PC-3 (cell line): ENCODE measurements around the gene NCR2. TPM values are rescaled to one million over a fixed set of nuclear protein-coding genes. Genes with fewer than 3 reads are reported as not detected.

Experiments used
- ATAC-seq: fragments of 200-7000 bp; cut with Tn5 transposase; 2 replicates; pipeline ENCODE4 v1.9.1; 2020; ENCODE audit warnings: mild to moderate bottlenecking, moderate library complexity
- BruUV-seq: library from RNA; stranded (reverse); fragments of 400-500 nt; replicated peaks from 2 replicates; lab custom pipeline; 2021; lab: Mats Ljungman, UMichigan
- CTCF ChIA-PET: fragments of 300-600 bp; sonication (Branson Sonifier 250); formaldehyde crosslinking; loops from one replicate; lab custom pipeline; 2022; ENCODE audit warnings: antibody characterized with exemption; lab: Charles Lee
- POLR2A ChIA-PET: fragments of 300-600 bp; sonication (Branson Sonifier 250); formaldehyde crosslinking; loops from one replicate; lab custom pipeline; 2022; ENCODE audit warnings: antibody characterized with exemption; ENCODE audit not compliant: unreplicated experiment; lab: Charles Lee
- DNase-seq: peaks from one replicate; pipeline ENCODE4 v3.0.0-alpha.2; 2015
- H2AFZ ChIP-seq: fragments of 300-600 bp; sonication (generic); 2 replicates; pipeline ENCODE4 v1.6.0; 2016; ENCODE audit warnings: antibody characterized with exemption, low read length
- H3F3A ChIP-seq: fragments of 300-600 bp; sonication (generic); one replicate; pipeline ENCODE4 v1.6.0; 2017; ENCODE audit warnings: antibody characterized with exemption, low read length, control low read depth, mild to moderate bottlenecking; ENCODE audit not compliant: unreplicated experiment
- H3K27ac ChIP-seq: fragments of 300-600 bp; sonication (generic); 2 replicates; pipeline ENCODE4 v1.5.1; 2016; ENCODE audit warnings: mild to moderate bottlenecking, low read length
- H3K27me3 ChIP-seq: fragments of 300-600 bp; sonication (generic); 2 replicates; pipeline ENCODE4 v1.6.1; 2016; ENCODE audit warnings: low read length, mixed read lengths
- H3K36me3 ChIP-seq: fragments of 300-600 bp; sonication (generic); 2 replicates; pipeline ENCODE4 v1.6.1; 2016; ENCODE audit warnings: low read depth, mixed run types, low read length, mixed read lengths
- H3K4me1 ChIP-seq: fragments of 300-600 bp; sonication (generic); 2 replicates; pipeline ENCODE4 v1.5.1; 2016; ENCODE audit warnings: low read length; ENCODE audit not compliant: insufficient read depth
- H3K4me2 ChIP-seq: fragments of 300-600 bp; sonication (generic); 2 replicates; pipeline ENCODE4 v1.6.0; 2016; ENCODE audit warnings: low read length
- H3K4me3 ChIP-seq: fragments of 300-600 bp; sonication (generic); 2 replicates; pipeline ENCODE4 v1.5.1; 2016; ENCODE audit warnings: mild to moderate bottlenecking, low read length, mixed read lengths
- H3K79me2 ChIP-seq: fragments of 300-600 bp; sonication (generic); 2 replicates; pipeline ENCODE4 v1.6.1; 2017; ENCODE audit warnings: low read length, mixed read lengths
- H3K9ac ChIP-seq: fragments of 300-600 bp; sonication (generic); 2 replicates; pipeline ENCODE4 v1.6.0; 2016; ENCODE audit warnings: mild to moderate bottlenecking, low read length
- H3K9me2 ChIP-seq: fragments of 300-600 bp; sonication (generic); replicated peaks from 2 replicates; pipeline ENCODE4 v1.6.1; 2016; ENCODE audit warnings: mixed run types, low read length, mixed read lengths
- H3K9me3 ChIP-seq: fragments of 300-600 bp; sonication (generic); 2 replicates; pipeline ENCODE4 v1.6.1; 2016; ENCODE audit warnings: low read length, mixed read lengths
- H4K20me1 ChIP-seq: fragments of 300-600 bp; sonication (generic); 2 replicates; pipeline ENCODE4 v1.6.1; 2016; ENCODE audit warnings: low read length, mixed read lengths
- EZH2 ChIP-seq: fragments of 300-600 bp; sonication (generic); IDR thresholded peaks from one replicate; pipeline ENCODE4 v1.6.1; 2017; ENCODE audit warnings: antibody characterized with exemption, mild to moderate bottlenecking, low read length; ENCODE audit not compliant: unreplicated experiment
- EZH2phosphoT487 ChIP-seq: fragments of 300-600 bp; sonication (generic); IDR thresholded peaks from 2 replicates; pipeline ENCODE4 v1.6.1; 2018; ENCODE audit warnings: mild to moderate bottlenecking, antibody characterized with exemption, low read length, borderline replicate concordance
- intact Hi-C: fragments of 100-400 bp; cut with micrococcal nuclease; formaldehyde crosslinking; loops from 2 replicates; pipeline ENCODE4 v1.9.0; 2023
- total RNA-seq: library from RNA; depleted of rRNA; stranded (reverse); fragments of >200 nt; gene quantifications from 2 replicates; pipeline ENCODE4 v1.2.3, GENCODE V29; 2014
- TF ChIP-seq, protein P1 (sequence below): fragments of 300-600 bp; sonication (generic); conservative IDR thresholded peaks from 2 replicates; pipeline ENCODE4 v1.5.1; 2017; ENCODE audit warnings: antibody characterized with exemption, low read depth, mild to moderate bottlenecking, low read length

NCR2 gene
- total RNA-seq, 1 experiment from 2014 or later: not detected

DNA sequence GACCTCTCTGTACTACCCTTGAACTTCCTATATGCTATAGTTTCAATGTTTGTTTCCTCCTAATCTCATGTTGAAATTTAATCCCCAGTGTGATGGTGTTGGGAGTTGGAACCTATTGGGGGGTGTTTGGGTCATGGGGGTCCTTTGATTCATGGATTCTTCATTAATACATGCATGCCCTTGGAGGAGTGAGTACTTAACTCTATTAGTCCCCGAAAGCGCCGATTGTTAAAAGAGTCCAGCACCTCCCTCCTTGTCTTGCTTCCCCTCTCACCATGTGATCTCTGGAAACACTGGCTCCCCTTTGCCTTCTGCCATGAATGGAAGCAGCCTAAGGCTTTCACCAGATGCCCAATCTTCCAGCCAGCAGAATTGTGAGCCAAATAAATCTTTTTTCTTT is 31.7 kb downstream of the NCR2 start:
- peaks cover 5% of the 10 kb centered on the region; the same call in 1 of the 2 replicates for H3K4me1 ChIP-seq
- ChIA-PET CTCF (interaction anchor here (0.6 to 1.6 kb wide), 2 partner anchors 33 to 236 kb away, joined by 9 to 11 read pairs; no protein-coding TSS in a partner anchor), POLR2A (no interaction called here)
- no peaks in the 10 kb centered on the region for H4K20me1 ChIP-seq
- no peak overlapping the region for H3K27ac ChIP-seq
- H3K79me2 ChIP-seq: no peaks in the 10 kb centered on the region
- H2AFZ ChIP-seq: no peak overlapping the region
- H3K9me3 ChIP-seq: no peaks in the 10 kb centered on the region
- no peak overlapping the region for H3K4me3 ChIP-seq
- H3F3A ChIP-seq: no peaks in the 10 kb centered on the region
- no peak for TF ChIP-seq EZH2phosphoT487
- TF ChIP-seq, protein P1, sequence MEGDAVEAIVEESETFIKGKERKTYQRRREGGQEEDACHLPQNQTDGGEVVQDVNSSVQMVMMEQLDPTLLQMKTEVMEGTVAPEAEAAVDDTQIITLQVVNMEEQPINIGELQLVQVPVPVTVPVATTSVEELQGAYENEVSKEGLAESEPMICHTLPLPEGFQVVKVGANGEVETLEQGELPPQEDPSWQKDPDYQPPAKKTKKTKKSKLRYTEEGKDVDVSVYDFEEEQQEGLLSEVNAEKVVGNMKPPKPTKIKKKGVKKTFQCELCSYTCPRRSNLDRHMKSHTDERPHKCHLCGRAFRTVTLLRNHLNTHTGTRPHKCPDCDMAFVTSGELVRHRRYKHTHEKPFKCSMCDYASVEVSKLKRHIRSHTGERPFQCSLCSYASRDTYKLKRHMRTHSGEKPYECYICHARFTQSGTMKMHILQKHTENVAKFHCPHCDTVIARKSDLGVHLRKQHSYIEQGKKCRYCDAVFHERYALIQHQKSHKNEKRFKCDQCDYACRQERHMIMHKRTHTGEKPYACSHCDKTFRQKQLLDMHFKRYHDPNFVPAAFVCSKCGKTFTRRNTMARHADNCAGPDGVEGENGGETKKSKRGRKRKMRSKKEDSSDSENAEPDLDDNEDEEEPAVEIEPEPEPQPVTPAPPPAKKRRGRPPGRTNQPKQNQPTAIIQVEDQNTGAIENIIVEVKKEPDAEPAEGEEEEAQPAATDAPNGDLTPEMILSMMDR: no peak
- no peak for TF ChIP-seq EZH2
- intact Hi-C loops: loop anchor here (5.0 kb wide), 1 partner anchor 420 kb away; the partner anchor contains the start of gene TOMM6
- H3K27me3 ChIP-seq: peaks cover 50% of the 10 kb centered on the region
- H3K9ac ChIP-seq: no peak overlapping the region
- no peaks in the 10 kb centered on the region; the same call in 1 of the 2 replicates for H3K36me3 ChIP-seq
- DNase-seq (no peak), ATAC-seq (no peak)
- BruUV-seq: no TSS peak
- no peak overlapping the region for H3K4me2 ChIP-seq
- no peaks in the 10 kb centered on the region for H3K9me2 ChIP-seq

DNA sequence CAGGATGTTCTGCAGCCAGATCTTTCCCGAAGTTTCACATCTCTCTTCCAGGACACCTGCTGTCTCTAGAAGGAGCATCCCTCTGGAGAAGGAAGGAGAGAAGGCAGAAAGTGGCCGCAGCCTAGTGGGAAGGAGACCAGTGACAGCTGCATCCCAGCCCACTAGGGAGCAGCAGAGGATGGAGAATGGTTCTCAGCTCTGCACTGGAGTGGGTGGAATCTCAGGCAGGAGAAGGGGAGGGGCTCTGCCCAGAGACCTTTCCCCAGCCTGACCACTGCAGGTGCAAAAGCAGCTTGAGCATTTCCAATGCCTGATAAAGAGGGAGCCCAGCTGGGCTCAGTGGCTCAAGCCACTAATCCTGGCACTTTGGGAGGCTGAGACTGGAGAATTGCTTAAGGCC is 32.3 kb downstream of the NCR2 start:
- Histone ChIP-seq H3K9me2 (no peaks in the 10 kb centered on the region), H3K27ac (no peak overlapping the region), H2AFZ (no peak overlapping the region), H3K9ac (no peak overlapping the region), H4K20me1 (no peaks in the 10 kb centered on the region), H3K79me2 (no peaks in the 10 kb centered on the region), H3K4me3 (no peak overlapping the region), H3K4me2 (no peak overlapping the region), H3K9me3 (no peaks in the 10 kb centered on the region), H3F3A (no peaks in the 10 kb centered on the region), H3K36me3 (no peaks in the 10 kb centered on the region; the same call in 1 of the 2 replicates), H3K4me1 (peaks cover 5% of the 10 kb centered on the region; the same call in 1 of the 2 replicates), H3K27me3 (peaks cover 53% of the 10 kb centered on the region)
- TF ChIP-seq, protein P1: peak; percentile 87
- TF ChIP-seq EZH2phosphoT487: no peak
- DNase-seq (peak; percentile 77), ATAC-seq (peak; percentile 93)
- ChIA-PET CTCF (interaction anchor here (0.6 to 1.6 kb wide), 3 partner anchors 32 to 316 kb away, joined by 4 to 11 read pairs (median 9); no protein-coding TSS in a partner anchor), POLR2A (no interaction called here)
- intact Hi-C loops: loop anchor here (5.0 kb wide), 1 partner anchor 420 kb away; the partner anchor contains the start of gene TOMM6
- BruUV-seq: no TSS peak

DNA sequence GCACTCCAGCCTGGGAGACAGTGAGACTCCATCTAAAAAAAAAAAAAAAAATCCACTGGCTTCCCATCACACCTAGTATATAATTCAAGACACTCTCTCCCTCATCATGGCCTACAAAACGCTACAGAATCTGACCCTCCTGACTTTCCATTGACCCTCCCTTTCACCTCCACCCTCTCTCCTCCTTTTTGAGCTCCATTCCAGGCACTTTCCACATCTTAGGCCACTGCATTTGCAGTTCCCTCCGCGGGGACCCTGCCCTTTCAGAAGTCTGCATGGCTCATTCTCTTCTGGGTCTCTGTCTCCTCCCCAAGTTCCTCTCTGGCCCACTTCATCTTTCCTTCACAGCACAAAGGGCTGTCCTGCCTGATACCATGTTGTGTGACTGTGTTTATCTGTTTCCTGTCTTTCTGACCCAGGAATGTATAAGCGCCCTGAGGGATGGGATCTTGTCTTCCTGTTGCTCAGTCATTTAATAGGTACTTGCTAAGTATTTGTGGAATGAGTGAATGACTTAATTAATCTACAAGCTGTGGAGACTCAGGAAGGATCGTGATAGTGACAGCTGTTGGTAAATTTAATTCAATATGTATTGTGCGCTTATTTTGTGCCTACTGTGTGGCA is 35.2 kb downstream of the NCR2 start:
- BruUV-seq: no TSS peak
- TF ChIP-seq, protein P1: no peak
- TF ChIP-seq EZH2: no peak
- no peak for TF ChIP-seq EZH2phosphoT487
- Histone ChIP-seq H3K4me2 (no peak overlapping the region), H3K79me2 (no peaks in the 10 kb centered on the region), H3F3A (no peaks in the 10 kb centered on the region), H2AFZ (no peak overlapping the region), H4K20me1 (no peaks in the 10 kb centered on the region), H3K4me3 (no peak overlapping the region), H3K36me3 (no peaks in the 10 kb centered on the region; the same call in 1 of the 2 replicates), H3K9ac (no peak overlapping the region), H3K27me3 (peaks cover 56% of the 10 kb centered on the region), H3K9me3 (no peaks in the 10 kb centered on the region), H3K4me1 (peaks cover 5% of the 10 kb centered on the region; the same call in 1 of the 2 replicates), H3K9me2 (no peaks in the 10 kb centered on the region), H3K27ac (no peak overlapping the region)
- intact Hi-C loops: no loop called here
- POLR2A ChIA-PET: no interaction called here
- CTCF ChIA-PET: interaction anchor here (0.6 kb wide), 1 partner anchor 263 kb away, joined by 3 read pairs; no protein-coding TSS in a partner anchor
- ATAC-seq (peak; percentile 42), DNase-seq (peak; percentile 37)
